Muscle of arm (tissue), 14 donors: Measurements from ENCODE around the gene ZNF786. TPM values are rescaled to one million over a fixed set of nuclear protein-coding genes. Genes with fewer than 3 reads are reported as not detected.
"Not testable (repeated sequence)": the region's sequence is repeated elsewhere in the genome, so short reads cannot be mapped to it uniquely, and the experiment has no call there.

Source experiments
- DNase-seq: peaks from one replicate; pipeline ENCODE4 v3.0.0-alpha.2; 2013
- long read RNA-seq, 11 donors: transcript quantifications; one replicate each; lab custom pipeline, GENCODE V29; 2026
- polyA plus RNA-seq, 12 donors: library from polyadenylated mRNA; unstranded; fragments of 120-200 nt; gene quantifications; one replicate each; pipeline ENCODE4 v1.2.1, GENCODE V29; 2013; ENCODE audit not compliant: insufficient read length in 12 of 12

ZNF786 gene, protein sequence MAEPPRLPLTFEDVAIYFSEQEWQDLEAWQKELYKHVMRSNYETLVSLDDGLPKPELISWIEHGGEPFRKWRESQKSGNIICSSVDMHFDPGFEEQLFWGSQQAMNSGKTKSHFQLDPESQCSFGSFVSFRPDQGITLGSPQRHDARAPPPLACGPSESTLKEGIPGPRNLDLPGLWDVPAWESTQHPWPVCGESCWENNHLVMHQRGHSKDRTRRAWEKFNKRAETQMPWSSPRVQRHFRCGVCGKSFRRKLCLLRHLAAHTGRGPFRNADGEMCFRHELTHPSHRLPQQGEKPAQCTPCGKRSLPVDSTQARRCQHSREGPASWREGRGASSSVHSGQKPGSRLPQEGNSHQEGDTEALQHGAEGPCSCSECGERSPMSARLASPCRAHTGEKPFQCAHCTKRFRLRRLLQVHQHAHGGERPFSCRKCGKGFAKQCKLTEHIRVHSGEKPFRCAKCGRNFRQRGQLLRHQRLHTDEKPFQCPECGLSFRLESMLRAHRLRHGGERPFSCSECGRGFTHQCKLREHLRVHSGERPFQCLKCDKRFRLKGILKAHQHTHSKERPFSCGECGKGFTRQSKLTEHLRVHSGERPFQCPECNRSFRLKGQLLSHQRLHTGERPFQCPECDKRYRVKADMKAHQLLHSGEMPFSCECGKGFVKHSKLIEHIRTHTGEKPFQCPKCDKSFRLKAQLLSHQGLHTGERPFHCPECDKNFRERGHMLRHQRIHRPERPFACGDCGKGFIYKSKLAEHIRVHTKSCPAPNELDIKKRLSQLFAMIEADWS
- polyA plus RNA-seq: 1 to 10 TPM in 10 of 12 donors, not detected in 2; 3.2 to 6.8 (median 4.4) TPM
- long read RNA-seq, donor 1, partial matches to known transcripts: 0 of 4 reads
- long read RNA-seq, donor 1, other reads (novel, unspliced or antisense): 0 of 4 reads
- long read RNA-seq, donor 2, partial matches to known transcripts: 0 of 1 reads
- long read RNA-seq, donor 2, other reads (novel, unspliced or antisense): 0 of 1 reads
- long read RNA-seq, donor 3: 0 reads
- long read RNA-seq, donor 4: 0 reads
- long read RNA-seq, donor 5, partial matches to known transcripts: 0 of 2 reads
- long read RNA-seq, donor 5, other reads (novel, unspliced or antisense): 0 of 2 reads
- long read RNA-seq, donor 6, partial matches to known transcripts: 0 of 1 reads
- long read RNA-seq, donor 6, other reads (novel, unspliced or antisense): 0 of 1 reads
- long read RNA-seq, donor 7, partial matches to known transcripts: 0 of 1 reads
- long read RNA-seq, donor 7, other reads (novel, unspliced or antisense): 0 of 1 reads
- long read RNA-seq, donor 8, partial matches to known transcripts: 0 of 2 reads
- long read RNA-seq, donor 8, other reads (novel, unspliced or antisense): 0 of 2 reads
- long read RNA-seq, donor 9, partial matches to known transcripts: 0 of 1 reads
- long read RNA-seq, donor 9, other reads (novel, unspliced or antisense): 0 of 1 reads
- long read RNA-seq, donor 10, partial matches to known transcripts: 0 of 2 reads
- long read RNA-seq, donor 10, other reads (novel, unspliced or antisense): 0 of 2 reads
- long read RNA-seq, donor 11, partial matches to known transcripts: 0 of 1 reads
- long read RNA-seq, donor 11, other reads (novel, unspliced or antisense): 0 of 1 reads

DNA sequence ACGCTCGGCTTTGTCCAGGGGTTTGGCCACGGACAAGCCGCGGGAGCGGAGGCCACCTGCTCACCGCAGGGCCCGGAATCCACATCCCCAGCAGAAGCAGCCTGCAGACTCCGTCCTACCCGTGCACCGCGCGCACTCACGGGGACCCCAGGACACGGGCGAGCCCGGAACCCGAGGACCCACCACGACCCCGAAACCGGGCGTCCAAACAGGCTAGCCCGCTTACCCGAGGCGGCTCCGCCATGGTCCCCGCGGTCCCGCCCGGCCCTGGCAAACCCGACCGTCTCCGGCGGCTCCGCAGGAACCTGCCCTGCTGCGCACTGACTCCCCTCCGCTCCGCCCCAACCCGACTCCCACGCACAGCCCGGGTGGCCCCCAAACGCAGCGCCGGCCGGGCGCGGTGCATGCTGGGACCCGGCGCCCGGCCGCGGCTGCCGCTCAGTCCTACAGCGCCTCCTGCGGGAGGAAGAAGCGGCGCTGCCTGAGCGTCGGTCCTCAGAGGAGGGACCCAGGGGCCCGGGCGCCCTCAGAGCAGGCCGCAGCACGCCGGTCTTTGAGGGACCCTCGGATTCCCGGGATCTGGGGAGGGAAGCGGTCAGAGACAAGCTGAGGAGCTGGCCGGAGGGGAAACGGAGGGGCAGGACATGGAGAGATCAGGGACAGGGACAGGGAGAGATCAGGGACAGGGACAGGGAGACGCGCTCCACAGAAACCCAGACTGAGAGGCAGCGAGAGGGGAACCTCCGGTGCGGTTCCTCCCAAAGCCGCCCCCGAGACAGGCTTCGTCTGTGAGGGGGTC, at the start of gene ZNF786:
ZNF786 (minus strand) TSS at position 322 of the 799 bp plus-strand sequence; CDS start at position 244, 78 bp downstream.
- DNase-seq: peak; percentile 93

DNA sequence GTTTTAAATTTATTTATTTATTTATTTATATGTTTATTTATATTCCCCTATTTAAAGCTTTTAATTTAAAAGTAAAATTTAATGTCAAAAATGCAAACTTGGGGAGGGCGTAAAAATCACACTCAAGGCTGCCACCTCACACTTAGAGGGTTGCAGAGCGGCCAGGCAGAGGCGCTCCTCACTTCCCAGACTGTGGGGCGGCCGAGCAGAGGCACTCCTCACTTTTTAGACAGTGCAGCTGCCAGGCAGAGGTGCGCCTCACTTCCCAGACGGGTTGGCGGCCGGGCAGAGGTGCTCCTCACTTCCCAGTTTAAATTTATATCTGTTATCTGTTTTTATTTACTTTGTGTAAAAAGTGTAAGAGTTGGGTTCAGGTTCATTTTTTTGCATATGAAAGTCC, 45.6 kb upstream of the ZNF786 start:
- no peak for DNase-seq

DNA sequence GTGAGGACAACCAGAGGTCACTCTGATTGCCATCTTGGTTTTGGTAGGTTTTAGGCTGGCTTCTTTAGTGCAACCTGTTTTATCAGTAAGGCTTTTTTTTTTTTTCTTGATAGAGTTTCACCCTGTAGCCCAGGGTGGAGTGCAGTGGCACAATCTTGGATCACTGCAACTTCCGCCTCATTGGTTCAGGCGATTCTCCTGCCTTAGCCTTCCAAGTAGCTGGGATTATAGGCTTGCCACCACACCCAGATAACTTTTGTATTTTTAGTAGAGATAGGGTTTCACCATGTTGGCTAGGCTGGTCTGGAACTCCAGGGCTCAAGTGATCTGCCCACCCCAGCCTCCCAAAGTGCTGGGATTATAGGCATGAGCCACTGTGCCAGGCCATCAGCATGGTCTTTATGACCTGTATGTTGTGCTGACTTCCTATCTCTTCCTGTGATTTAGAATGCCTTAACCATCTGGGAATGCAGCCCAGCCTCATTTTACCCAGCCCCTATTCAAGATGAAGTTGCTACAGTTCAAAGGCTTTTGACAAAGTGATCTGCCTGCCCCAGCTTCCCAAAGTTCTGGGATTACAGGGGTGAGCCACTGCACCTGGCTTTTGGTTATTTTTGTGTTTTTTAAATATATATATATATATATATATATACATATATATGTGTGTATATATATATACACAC, 42.7 kb upstream of the ZNF786 start:
- DNase-seq: no peak

DNA sequence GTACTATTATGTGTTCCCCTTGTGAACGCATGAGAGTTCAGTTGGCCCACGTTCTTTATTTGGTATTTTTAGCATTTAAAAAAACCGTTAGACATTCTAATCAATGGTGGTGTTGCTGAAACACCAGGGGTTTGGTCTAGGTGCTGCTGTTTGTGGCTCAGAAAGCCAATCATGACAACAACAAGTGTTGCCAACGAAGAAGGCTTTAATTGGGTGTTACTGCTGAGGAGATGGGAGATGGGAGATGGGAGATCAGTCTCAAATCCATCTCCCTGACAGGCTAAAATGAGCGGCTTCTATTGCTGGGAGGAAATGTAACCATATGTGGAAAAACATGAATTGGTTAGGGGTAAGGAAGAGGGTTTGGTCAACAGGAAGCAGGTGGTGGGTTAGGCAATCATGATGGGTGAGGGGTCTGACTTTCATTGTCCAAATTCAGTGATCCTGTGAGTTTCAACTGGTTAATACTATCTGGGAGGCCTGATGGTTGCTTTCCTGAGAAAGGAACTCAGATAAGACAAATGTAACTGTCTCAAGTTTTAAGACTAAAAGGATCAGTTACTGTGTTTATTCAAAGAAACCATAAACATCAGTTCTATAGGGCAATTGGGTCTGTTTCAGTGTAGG, 40.2 kb upstream of the ZNF786 start:
- DNase-seq: no peak

DNA sequence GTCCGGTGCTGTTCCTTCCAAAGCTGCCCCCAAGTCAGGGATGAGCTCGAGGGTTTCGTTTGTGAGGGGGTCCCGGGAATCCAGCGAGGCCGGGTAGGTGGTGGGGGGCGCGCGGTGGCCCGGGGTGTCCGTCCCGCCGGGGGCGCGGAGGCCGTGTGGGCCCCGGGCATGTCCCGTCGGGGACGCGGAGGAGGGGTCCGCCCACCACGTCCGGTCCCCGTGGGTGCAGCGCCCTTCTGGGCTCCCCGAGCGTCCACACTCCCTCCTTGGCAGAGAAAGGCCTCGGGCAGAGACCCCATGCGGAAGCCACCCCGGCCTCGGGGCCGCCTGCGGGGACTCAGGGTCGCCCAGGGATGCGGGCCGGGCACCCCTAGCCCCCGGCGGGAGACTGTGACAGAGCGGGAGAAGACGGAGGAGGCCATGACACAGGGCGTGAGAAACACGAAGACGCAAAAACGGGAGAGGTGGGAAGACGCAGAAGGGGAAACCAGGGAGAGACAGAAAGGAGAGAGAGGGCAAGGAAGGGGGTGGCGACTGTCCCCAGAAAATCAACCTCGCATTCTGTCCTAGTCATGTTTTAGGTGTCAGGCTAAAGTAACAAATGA, 36.2 kb upstream of the ZNF786 start:
- peak; percentile 67 for DNase-seq

DNA sequence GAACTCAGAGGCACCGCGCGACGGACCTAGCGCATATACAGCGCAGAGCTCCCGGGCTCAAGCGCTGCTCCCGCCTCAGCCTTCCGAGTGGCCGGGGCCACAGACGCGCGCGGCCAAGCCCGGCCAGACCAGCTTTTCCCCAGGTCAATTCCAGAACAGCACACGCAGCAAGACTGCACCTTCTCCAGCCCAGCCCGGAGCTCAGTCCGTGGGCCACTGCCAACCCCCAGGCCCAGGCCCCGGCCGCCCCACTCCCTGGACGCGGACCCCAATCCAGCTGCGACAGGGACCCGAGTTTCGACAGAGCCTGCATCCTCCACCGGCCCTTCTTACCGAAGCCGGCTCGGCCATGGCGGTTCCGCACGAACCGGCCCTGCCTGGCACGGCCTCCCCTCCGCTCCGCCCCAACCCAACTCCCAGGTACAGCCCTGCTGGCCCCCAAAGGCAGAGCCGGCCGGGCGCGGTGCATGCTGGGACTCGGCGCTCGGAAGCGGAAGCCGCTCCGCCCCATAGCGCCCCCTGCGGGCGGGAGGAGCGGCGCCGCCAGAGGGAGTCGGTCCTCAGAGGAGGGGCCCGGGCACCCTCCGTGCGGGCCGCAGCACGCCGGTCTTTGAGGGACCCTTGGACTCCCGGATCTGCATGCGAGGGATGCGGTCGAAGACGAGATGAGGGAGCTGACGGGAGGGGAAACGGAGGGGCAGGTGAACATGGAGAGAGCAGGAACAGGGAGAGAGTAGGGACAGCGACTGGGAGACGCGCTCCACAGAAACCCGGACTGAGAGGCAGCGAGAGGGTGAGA, 35.5 kb upstream of the ZNF786 start, which contains the start of gene ZNF425:
ZNF425 (minus strand) TSS at position 462 of the 799 bp plus-strand sequence; CDS start at position 351, 111 bp downstream.
- DNase-seq: peak; percentile 95

DNA sequence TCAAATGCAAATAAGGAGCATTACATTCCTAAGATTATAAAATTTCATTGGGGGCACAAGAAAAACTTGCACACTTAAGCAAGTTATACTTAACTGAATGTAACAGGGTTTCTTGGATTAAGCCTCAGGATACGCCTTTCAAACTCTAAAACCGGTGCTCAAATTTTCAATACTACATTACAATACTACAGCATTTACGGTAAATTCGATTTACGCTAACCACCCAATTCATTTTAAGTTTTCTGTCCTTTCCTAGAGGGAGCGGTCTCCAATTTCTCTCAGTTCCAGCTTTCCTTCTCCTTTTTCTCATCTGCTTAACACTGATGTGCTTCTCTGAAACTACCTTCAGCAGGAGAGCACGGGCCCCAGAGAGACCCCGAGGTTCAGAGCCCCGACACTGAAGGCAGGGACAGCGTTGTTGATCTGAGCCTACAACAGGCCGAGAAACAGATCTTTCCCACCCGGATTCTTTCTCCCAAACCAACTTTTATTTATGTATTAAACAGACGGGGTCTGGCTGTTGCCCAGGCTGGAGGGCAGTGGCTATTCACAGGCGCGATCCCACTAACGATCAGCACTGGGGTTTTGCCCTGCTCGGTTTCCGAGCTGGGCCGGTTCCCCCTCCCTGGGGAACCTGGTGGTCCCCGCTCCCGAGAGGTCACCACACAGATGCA, 34.8 kb upstream of the ZNF786 start:
- no peak for DNase-seq

DNA sequence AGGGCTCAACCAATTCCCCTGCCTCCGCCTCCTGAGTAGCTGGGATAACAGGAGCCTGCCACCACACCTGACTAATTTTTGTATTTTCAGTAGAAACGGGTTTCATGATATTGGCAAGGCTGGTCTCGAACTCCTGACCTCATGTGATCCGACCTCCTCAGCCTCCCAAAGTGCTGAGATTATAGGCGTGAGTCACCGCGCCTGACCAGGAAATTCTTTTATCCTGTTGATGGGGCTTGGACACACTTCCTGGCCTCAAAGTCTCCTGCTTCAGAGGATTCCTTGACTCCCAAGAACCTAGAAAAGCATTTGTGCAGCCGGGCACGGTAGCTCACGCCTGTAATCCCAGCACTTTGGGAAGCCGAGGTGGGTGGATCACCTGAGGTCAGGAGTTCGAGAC, 19.5 kb upstream of the ZNF786 start:
- no peak for DNase-seq

DNA sequence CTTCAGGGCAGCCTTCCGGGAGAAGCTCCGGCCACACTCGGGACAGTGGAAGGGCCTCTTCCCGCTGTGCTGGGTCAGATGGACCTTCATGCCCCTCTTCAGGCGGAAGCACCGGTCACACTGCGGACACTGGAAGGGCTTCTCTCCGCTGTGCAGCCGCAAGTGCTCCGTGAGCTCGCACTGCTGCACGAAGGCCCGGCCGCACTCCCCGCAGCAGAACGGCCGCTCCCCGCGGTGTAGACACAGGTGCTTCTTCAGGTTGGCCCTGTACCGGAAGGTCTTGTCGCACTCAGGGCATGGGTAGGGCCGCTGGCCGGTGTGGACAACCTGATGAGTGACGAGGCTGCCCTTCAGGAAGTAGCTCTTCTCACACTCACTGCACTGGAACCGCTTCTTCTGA, 14.2 kb upstream of the ZNF786 start:
- no peak for DNase-seq

DNA sequence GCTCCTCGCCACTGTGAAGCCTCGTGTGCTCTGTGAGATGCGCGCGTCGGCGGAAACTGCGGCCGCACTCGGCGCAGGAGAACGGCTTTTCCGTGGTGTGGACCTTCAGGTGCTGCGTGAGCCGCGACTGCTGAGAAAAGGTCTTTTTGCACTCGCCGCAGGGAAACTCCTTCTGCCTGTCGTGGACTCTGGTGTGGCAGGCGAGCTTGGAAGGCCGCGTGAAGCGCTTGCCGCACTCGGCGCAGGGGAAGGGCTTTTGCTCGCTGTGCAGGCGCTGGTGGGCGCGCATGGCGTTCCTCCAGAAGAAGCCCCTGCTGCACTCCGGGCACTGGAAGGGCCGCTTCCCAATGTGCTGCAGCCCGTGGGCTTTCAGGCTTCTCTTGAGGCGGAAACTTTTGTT, 13.7 kb upstream of the ZNF786 start:
- DNase-seq: no peak

DNA sequence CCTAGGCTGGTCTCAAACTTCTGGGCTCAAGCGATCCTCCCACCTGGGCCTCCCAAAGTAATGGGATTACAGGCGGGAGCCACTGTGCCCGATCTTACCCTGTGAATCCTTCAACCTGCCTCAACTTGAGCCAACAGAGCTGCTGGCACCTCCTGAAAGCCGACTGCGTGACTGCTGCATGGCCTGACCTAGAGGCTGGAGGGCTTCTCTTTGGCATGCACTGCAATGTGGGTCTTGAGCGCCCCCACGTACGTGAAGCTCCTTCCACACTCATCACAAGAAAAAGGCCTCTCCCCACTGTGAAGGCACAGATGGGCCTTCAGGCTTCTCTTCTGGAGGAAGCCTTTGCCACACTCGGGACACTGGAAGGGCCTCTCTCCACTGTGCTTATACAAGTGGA, 12.9 kb upstream of the ZNF786 start:
- no peak for DNase-seq

DNA sequence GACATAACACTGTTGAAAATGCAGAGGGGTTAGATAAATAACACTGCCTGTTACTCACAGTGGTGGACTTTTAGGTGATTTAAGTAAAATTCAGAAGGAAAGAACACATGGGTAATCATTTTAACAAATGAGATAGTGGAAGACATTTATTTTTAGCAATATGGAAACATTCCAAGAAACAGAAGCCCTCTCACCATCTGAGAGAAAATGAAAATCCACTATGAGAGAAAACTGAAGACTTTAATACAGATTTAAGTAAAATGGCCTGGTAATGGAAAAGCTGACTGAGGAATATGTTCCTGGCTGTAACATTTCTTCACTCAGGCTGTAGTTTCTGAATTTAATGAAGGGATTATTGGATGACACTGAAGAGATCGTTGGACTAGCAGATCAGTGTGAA, 12.1 kb upstream of the ZNF786 start:
- DNase-seq: peak; percentile 28

DNA sequence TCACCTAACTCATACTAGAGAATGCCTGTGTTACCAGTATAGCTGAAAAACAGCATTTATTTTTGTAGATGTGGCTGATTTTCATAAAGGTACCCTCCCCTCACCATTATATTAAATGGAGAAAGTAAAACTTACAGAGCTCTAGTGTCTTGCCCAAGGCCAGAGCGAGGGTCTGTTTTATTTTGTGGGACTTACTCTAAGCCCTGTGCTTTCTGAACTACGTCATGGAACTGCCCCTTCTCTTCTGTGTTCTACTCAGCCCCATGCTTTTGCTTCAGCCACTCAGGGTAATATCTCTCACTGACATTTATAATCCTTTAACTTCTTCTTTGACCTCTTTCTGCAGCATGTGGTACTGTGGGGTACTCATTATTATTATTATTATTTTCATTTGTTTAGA, 10.3 kb upstream of the ZNF786 start:
- no peak for DNase-seq

DNA sequence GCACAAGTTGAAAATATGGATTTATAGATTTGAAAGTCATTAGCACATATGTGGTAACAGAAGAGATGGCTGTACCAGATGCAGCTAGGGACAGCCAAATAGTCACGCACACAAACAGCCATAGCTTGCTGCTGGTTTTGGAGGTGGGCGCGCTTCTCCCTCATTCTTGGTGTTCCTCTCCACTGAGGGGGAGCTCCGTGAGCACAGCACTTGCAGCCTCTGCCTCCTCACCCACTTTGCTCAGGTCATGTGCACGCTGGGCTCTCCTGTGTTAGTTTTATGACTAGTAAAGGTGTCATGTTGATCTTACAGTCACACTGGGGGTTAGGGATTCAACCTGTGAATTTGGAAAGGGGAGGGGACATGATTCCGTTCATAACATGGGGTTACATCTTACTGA, 8.5 kb upstream of the ZNF786 start:
- DNase-seq: no peak

DNA sequence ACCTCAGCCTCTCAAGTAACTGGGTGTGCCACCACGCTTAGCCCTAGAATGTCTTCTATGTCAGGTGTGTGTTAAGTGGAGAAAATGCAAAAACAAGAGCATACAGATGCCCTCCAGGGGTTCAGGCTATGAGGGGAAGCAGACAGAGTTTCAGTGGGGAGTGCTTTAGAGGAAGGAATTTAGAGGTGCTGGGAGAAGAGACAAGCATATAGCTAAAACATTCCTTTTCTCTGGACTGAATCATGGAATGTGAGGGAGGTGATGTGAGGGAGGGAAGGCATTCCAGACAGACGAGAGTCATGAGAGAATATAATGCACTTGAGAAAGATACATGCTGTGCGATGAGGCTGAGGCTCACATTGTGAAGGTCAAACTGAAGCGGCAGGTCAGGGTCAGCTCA, 6.6 kb upstream of the ZNF786 start:
- DNase-seq: no peak

DNA sequence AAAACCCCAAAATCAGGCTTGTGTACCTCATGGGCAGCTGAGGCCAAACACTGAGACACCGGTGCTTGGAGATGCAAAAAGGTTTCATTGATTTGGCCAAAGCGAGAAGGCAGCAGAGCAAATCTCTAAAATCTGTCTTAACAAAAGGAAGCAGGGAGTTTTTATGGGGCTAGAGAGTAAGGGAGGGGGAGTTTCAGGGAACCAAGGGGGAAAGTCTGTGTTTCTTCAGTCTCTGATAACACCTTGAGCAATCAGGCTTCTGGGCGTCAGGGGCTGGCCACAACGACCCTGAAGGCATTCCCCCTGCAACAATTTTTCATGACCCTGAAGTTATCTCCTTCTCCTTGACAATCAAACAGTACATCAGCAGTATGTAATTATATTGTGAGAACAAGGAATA, 2.7 kb upstream of the ZNF786 start:
- DNase-seq: no peak

DNA sequence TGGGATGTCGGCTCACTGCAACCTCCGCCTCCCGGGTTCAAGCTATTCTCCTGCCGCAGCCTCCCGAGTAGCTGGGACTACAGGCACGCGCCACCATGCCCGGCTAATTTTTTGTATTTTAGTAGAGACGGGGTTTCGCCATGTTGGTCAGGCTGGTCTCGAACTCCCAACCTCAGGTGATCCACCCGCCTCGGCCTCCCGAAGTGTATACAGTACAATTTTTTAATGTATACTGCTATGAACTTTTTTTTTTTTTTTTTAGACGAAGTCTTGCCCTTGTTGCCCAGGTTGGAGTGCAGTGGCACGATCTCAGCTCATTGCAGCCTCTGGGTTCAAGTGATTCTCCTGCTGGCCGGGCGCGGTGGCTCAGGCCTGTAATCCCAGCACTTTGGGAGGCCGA, 1.7 kb upstream of the ZNF786 start:
- DNase-seq: not testable (repeated sequence)
